ENCODE results near the gene SGMS1.

The SGMS1 gene

GRCh38 chr10:50397312-50398140 is 226.2 kb downstream of the SGMS1 start:
- peak; percentile 51 for DNase-seq (ENCODE audit: low spot score)

- DNase-seq (ENCODE audit: low spot score), result peak; percentile 89
Measured at GRCh38 chr10:50396491-50397311, 227.1 kb downstream of the SGMS1 start.

- DNase-seq (ENCODE audit: low spot score), result no peak
Measured at GRCh38 chr10:50395851-50396250, 227.9 kb downstream of the SGMS1 start.

DNA sequence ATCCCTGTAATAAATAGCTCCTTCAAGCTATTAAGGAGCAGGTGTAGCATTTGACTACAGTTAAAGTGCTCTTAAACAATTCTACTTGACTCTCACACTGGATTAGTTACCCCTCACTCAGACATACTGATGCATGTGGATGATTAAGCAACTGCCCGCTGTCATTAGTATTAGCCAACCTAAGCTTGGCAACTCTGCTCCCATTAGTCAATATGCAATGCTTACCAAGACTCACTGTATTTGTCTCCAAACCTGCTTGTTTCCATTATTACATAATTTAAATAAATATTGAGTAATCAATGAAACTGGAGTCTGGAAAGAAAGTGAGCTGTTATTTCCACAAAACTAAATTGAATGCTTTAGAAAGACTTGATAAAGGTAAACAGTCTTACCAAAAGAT is 228.5 kb downstream of the SGMS1 start:
- no peak for DNase-seq (ENCODE audit: low spot score)

DNA sequence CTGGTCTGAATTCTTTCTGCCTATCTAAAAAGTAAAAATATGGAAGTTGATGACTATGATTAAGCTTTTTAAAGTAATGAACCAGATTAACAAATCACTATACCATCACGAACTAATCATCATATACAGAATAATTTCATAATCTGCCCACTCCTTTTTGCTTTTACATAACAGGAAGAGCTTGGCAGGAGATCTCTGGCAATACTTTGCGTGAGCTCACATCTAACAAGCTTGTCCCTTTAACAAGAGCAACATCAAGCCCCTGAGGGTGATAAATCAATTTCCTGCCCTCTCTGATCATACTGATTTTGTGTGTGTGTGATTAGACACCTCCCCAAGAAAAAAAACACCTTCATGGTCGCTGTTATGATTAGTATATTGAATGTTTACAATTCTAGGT is 228.9 kb downstream of the SGMS1 start:
- DNase-seq (ENCODE audit: low spot score), result peak; percentile 22

GRCh38 chr10:50393784-50394467 is 229.8 kb downstream of the SGMS1 start:
- DNase-seq (ENCODE audit: low spot score), result no peak

DNA sequence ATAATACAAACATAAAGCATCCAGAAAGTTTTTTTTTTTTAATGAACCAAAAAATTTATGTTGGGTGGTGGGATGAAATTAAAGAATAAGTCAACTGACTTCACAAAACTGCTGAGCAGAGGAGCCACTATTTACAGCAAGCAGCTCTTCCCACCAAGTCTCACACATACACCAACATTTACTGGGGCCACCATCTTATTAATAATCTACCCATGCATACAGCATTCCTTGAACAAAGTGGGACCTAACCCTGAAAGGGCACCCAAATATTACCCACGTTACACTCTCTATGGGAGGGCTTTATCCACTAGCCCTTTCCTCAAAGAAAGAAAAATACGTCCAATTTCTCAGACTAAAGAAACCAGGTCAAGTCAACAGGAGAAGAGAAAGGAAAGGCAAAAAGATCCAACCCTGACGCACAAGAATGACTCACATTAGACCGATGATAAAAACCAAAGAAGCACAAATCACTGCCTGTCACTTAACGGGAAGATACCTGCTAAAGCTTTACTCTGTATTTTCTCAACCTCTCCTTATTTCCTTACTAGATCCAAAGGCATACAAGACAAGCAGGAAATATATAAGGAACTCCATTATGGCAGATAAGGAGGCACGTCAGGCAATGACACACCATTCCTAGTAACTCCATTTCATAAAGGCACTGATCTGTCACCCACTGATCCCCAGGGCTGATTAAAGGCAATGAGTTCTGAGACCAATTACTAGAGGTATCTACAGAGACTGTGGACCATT is 230.6 kb downstream of the SGMS1 start:
- no peak for DNase-seq (ENCODE audit: low spot score)

DNA sequence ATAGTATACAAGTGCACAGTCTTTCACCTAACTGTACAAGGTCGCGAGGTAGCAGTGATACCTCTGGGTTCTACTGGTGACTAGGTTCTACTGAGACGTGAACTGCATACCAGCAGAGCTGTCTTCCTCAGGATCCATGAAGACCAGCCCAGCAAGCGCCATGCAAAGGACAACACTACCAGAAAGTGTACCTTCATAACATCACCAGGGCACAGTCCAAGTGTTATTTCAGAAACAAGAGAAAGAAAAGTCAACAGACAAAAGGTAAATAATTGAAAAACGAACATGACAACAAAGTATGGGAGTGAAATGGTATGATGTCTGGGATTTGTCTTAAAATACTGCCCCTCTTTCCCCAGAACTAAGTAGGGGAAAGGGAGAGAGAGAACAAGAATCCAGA is 231.3 kb downstream of the SGMS1 start:
- DNase-seq (ENCODE audit: low spot score), result no peak

DNA sequence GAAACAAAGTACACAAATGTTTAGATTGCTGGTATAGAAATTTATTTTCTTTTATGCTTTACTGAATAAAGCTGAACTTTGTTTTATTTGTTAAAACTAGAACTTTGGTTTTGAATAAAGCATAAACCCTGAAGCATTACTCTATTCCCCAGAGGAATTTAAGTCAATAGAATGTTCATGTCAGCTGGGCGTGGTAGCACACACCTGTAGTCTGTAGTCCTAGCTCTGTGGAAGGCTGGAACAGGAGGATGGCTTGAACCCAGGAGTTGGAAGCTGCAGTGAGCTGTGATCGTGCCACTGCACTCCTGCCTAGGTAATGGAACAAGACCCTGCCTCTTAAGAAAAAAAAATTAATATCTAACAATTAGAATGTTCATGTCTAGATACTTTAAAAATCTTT is 233.5 kb downstream of the SGMS1 start:
- no peak for DNase-seq (ENCODE audit: low spot score)

- no peak for DNase-seq (ENCODE audit: low spot score)
Measured at GRCh38 chr10:50388181-50388580, 235.6 kb downstream of the SGMS1 start.

- DNase-seq (ENCODE audit: low spot score), result no peak
Measured at GRCh38 chr10:50387732-50388073, 236.1 kb downstream of the SGMS1 start.

DNA sequence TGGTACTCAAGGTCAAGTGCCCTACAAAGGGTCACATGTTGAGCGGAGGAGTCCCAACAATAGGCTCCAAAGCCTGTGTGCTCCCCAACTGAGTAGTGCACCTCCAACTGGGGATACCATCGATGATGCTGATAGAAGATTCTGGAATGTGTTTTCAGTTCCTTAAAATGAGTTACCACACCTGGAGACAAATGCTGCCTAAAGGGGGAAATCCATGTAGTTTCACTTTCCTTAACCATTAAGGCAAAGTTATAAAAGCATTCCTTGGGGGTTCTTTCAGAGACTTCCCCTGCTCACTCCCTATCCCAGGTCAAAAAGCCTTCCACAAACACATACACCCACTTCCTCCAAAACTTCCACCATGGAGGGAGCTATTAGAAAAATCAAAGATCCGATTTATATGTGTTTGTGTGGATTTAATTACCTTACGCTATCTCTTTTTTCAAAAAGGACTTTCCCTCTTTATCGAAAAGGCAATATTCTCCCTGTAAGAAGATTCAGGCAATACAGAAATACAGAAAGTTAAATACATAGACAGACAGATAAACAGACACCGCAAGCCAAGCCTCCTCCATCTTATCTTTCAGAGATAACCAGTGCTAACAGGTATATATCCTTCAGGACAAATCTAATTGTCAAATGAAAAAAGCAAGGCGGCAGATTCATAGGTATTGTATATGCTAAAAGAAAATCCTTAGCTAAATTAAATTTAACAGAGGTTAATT is 236.6 kb downstream of the SGMS1 start:
- no peak for DNase-seq (ENCODE audit: low spot score)

DNA sequence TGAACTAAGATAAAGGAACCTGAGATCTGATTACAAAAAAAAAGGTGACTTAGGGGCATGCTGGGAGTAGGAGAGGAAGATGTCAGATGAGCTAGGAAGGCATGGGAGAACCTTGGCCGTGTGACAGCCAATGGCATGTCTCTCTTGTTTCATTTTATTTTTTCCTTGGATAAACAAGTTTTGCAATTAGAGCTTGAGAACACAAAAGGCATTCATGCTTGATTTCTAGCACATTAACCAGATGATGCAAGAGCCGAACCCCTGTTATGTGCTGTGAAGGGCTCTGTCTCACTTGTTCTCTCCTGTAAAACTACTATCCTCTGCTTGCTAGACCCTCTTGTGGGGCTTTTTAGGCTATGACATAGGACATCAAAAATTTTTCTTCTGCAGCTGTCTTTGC is 238.1 kb downstream of the SGMS1 start:
- DNase-seq (ENCODE audit: low spot score), result no peak

GRCh38 chr10:50384898-50385297 is 238.9 kb downstream of the SGMS1 start:
- DNase-seq (ENCODE audit: low spot score), result no peak

DNA sequence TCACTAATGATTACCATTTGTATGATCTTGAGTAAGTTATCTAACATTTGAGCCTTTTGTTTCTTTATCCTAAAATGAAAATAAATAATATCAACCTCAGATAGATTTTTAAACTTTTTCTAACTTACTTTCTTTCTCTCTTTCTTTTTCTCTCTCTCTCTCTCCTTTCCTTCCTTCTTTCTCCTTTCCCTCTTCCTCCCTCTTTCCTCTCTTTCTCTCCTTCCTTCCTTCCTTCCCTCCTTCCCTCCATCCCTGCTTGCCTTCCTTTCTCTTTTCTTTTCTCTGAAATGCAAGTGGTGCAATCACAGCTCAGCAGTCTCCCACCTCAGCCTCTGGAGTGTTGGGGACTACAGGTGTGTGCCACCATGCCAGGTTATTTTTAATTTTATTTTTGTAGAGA is 239.5 kb downstream of the SGMS1 start:
- no peak for DNase-seq (ENCODE audit: low spot score)

GRCh38 chr10:50382576-50383023 is 241.2 kb downstream of the SGMS1 start:
- no peak for DNase-seq (ENCODE audit: low spot score)

DNA sequence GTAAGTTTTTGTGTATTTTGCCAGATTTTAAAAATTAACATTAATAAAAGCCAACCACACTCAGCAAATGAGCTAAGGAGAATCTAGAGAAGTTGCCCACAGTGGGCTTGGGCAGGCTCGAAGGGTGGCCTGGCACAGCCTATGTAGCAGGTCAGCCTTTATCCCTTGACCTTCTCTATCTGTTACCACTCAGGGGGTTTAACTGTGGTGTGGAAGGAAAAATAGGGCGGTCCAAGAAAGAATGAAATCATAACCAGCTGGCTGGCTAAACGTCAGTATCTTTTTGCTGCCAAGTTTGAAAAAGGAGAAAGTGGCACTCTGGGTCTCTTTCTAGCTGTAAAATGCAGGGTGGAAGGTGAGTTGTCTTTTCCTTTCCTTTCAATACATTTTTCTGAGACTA is 242.1 kb downstream of the SGMS1 start:
- DNase-seq (ENCODE audit: low spot score), result no peak

- no peak for DNase-seq (ENCODE audit: low spot score)
Measured at GRCh38 chr10:50379616-50380015, 244.1 kb downstream of the SGMS1 start.

DNA sequence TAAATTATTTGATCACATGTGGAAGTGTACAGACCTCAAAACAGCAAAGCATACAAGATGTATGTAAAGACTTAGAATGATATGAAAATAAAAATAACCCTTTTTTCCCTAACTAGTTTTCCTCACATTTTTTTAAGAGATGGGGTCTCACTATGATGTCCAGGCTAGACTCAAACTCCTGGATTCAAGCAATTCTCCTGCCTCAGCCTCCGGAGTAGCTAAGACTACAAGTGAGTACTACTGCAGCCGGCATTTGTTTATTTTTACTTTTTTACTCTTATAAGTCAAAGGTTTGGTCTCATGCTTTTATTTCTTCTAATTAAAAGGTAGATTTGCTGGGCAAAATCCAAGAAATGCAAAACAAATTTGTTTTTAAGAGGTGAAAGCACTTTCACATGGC is 248.0 kb downstream of the SGMS1 start:
- no peak for DNase-seq (ENCODE audit: low spot score)

DNA sequence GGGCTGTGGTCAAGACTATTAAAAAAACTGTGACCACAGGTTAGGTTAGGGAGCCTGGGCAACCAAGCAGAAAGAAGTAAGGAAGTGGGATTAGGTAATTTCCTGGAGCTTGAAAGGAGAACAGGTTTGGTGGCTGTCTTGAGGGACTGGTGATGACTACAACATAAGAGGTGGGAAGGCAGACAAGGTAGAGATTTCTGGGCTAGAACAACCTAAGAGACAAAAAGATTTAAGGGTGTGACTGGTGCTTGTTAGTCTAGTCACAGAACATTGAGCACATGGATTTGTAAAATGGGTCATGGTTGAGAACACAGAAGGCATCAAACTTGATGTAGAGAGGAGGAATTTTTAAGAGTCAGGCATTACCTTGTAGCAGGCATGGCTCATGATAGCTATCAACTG is 248.7 kb downstream of the SGMS1 start:
- no peak for DNase-seq (ENCODE audit: low spot score)

DNA sequence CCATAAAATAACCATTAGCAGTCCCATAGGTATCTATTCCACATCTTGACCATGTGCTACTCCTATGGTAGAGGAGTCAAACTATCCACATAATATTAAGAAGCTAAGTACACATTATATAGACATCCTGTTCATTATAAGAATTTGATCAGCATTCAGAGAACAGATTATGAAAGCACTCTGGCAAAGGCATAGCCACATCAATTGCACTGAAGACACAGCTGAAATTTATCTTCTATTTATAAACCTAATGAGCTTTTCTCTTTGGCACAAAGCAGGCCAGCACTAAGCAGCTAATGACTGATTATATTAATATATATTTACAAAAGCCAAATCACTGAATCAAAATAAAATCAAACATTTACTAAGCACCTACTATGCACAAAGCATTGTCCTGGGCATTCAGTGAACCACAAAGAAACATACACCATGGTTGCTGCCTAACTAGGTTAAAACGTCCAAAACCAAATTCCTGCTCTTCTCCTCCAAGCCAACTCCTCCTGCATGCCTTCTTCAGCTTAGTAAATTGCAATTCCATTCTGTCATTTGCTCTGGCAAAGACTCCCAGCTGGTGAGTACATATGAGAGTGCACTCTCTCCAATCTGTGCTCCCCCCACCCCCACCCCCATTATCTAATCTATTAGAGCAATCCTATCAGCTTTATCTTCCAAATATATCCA is 249.8 kb downstream of the SGMS1 start:
- DNase-seq (ENCODE audit: low spot score), result no peak

Measured in activated CD4-positive, alpha-beta T cell treated with anti-CD3 and anti-CD28 coated beads, Interleukin-2, Interleukin-4, amounts not matched to agents 100 ng/mL and 50 ng/mL, durations not matched to agents 16 hours and 8 hours (primary cell).